HG02798 (cell line): ENCODE measurements around the gene NKX1-1.
"Not testable (repeated sequence)": the region's sequence is repeated elsewhere in the genome, so short reads cannot be mapped to it uniquely, and the experiment has no call there.

ENCODE experiments used
- ATAC-seq: cut with Tn5 transposase; IDR thresholded peaks from one replicate; pipeline ENCODE4 v1.9.1; 2021; ENCODE audit warnings: mild to moderate bottlenecking; ENCODE audit not compliant: unreplicated experiment, poor library complexity

NKX1-1 gene

GRCh38 chr4:1394554-1395388, 11.5 kb downstream of the NKX1-1 start:
- not testable (repeated sequence) for ATAC-seq

GRCh38 chr4:1393866-1394265, 12.4 kb downstream of the NKX1-1 start:
- ATAC-seq: no peak

- ATAC-seq: not testable (repeated sequence)
Observed at GRCh38 chr4:1393363-1393762, 12.9 kb downstream of the NKX1-1 start.

GRCh38 chr4:1385373-1386340, 20.6 kb downstream of the NKX1-1 start:
- no peak for ATAC-seq

GRCh38 chr4:1384675-1385372, 21.4 kb downstream of the NKX1-1 start:
- no peak for ATAC-seq

- ATAC-seq: no peak
Observed at GRCh38 chr4:1383728-1384591, 22.3 kb downstream of the NKX1-1 start.

GRCh38 chr4:1382776-1383727, 23.2 kb downstream of the NKX1-1 start:
- ATAC-seq: no peak

- no peak for ATAC-seq
Observed at GRCh38 chr4:1381944-1382541, 24.2 kb downstream of the NKX1-1 start.

- no peak for ATAC-seq
Observed at GRCh38 chr4:1381181-1381621, 25.0 kb downstream of the NKX1-1 start.

GRCh38 chr4:1380368-1381151, 25.7 kb downstream of the NKX1-1 start:
- ATAC-seq: no peak

- ATAC-seq: no peak
Observed at GRCh38 chr4:1379801-1380331, 26.4 kb downstream of the NKX1-1 start.

- ATAC-seq: no peak
Observed at GRCh38 chr4:1379351-1379781, 26.9 kb downstream of the NKX1-1 start.

- ATAC-seq: no peak
Observed at GRCh38 chr4:1378559-1379231, 27.5 kb downstream of the NKX1-1 start.

GRCh38 chr4:1377606-1378261, 28.5 kb downstream of the NKX1-1 start:
- no peak for ATAC-seq

- ATAC-seq: no peak
Observed at GRCh38 chr4:1376841-1377605, 29.2 kb downstream of the NKX1-1 start.
